Activated CD8-positive, alpha-beta memory T cell treated with anti-CD3 and anti-CD28 coated beads, Interleukin-2, amount 10 ng/mL, durations not matched to agents 7 days and 5 days (primary cell): ENCODE measurements around the gene PHKB. TPM values are rescaled to one million over a fixed set of nuclear protein-coding genes. Genes with fewer than 3 reads are reported as not detected.

Experiments
- ATAC-seq: fragments of 150-1000 bp; cut with Tn5 transposase; one replicate; pipeline ENCODE4 v1.10.0; 2021; ENCODE audit warnings: moderate library complexity
- CTCF ChIA-PET: fragments of 350-600 bp; sonication (Branson Sonifier 250); formaldehyde crosslinking; loops from one replicate; lab custom pipeline; 2021; ENCODE audit warnings: antibody characterized with exemption; lab: Charles Lee
- DNase-seq: peaks from one replicate; pipeline ENCODE4 v3.0.0-alpha.2; 2020
- H3K27ac Mint-ChIP-seq: one replicate; pipeline ENCODE4 v1.8.0; 2021; ENCODE audit warnings: mild to moderate bottlenecking, mixed read lengths
- H3K27me3 Mint-ChIP-seq: one replicate; pipeline ENCODE4 v1.8.0; 2021; ENCODE audit warnings: mixed read lengths
- H3K36me3 Mint-ChIP-seq: one replicate; pipeline ENCODE4 v1.8.0; 2021; ENCODE audit warnings: mild to moderate bottlenecking, mixed read lengths
- H3K4me1 Mint-ChIP-seq: one replicate; pipeline ENCODE4 v1.8.0; 2021; ENCODE audit warnings: mixed read lengths
- H3K4me3 Mint-ChIP-seq: one replicate; pipeline ENCODE4 v1.8.0; 2021; ENCODE audit warnings: mild to moderate bottlenecking, moderate library complexity, mixed read lengths
- H3K9me3 Mint-ChIP-seq: one replicate; pipeline ENCODE4 v1.8.0; 2022; ENCODE audit warnings: low read depth, mixed read lengths
- total RNA-seq, 2 experiments: library from RNA; stranded (reverse); gene quantifications; one replicate each; pipeline ENCODE4 v1.2.3, GENCODE V29; 2021

PHKB gene
- total RNA-seq, 2 experiments from 2014 or later = 33.7 to 35.7 TPM

DNA sequence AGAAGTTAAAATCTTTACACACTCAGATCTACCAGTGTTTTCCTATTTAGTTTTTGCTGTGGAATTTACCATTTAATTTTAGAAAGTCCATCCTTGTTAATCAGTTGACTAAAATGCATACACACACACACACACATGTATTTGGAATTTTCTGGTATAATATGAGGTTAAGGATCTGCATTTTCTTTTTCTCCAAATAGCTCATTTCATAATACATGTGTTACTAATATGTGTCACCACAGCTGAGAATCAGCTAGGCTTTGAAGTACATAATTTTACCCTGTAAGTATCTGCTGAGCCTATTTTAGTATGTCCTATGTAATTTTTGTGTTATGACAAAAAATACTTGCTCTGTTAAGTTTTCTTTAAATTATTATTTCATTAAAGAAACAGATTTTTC is 143.2 kb downstream of the PHKB start:
- DNase-seq (no peak), ATAC-seq (no peak)
- Mint-ChIP-seq H3K4me3 (no peak overlapping the region), H3K36me3 (peaks cover 18% of the 10 kb centered on the region), H3K9me3 (no peaks in the 10 kb centered on the region), H3K27ac (no peak overlapping the region), H3K27me3 (no peaks in the 10 kb centered on the region), H3K4me1 (no peaks in the 10 kb centered on the region)
- CTCF ChIA-PET = no interaction called here

- CTCF ChIA-PET = no interaction called here
- H3K4me3 Mint-ChIP-seq = no peak overlapping the region
- H3K27me3 Mint-ChIP-seq = no peaks in the 10 kb centered on the region
- no peak for ATAC-seq
- DNase-seq = no peak
- H3K9me3 Mint-ChIP-seq = no peaks in the 10 kb centered on the region
- no peak overlapping the region for H3K27ac Mint-ChIP-seq
- no peaks in the 10 kb centered on the region for H3K4me1 Mint-ChIP-seq
- H3K36me3 Mint-ChIP-seq = peaks cover 34% of the 10 kb centered on the region
Measured at GRCh38 chr16:47611042-47611441, 149.9 kb downstream of the PHKB start.

GRCh38 chr16:47611848-47612493 is 150.8 kb downstream of the PHKB start:
- Mint-ChIP-seq H3K27ac (no peak overlapping the region), H3K27me3 (no peaks in the 10 kb centered on the region), H3K4me1 (no peaks in the 10 kb centered on the region), H3K4me3 (no peak overlapping the region), H3K9me3 (no peaks in the 10 kb centered on the region), H3K36me3 (peaks cover 32% of the 10 kb centered on the region)
- CTCF ChIA-PET = no interaction called here
- no peak for ATAC-seq
- no peak for DNase-seq

GRCh38 chr16:47612711-47613110 is 151.6 kb downstream of the PHKB start:
- Mint-ChIP-seq H3K27me3 (no peaks in the 10 kb centered on the region), H3K9me3 (no peaks in the 10 kb centered on the region), H3K36me3 (peaks cover 30% of the 10 kb centered on the region), H3K27ac (no peak overlapping the region), H3K4me3 (no peak overlapping the region), H3K4me1 (no peaks in the 10 kb centered on the region)
- no peak for ATAC-seq
- DNase-seq = no peak
- CTCF ChIA-PET = no interaction called here

- CTCF ChIA-PET = no interaction called here
Measured at GRCh38 chr16:47613251-47613650, 152.1 kb downstream of the PHKB start.

GRCh38 chr16:47617732-47618131 is 156.6 kb downstream of the PHKB start:
- Mint-ChIP-seq H3K9me3 (no peaks in the 10 kb centered on the region), H3K4me1 (no peaks in the 10 kb centered on the region), H3K36me3 (peaks cover 3% of the 10 kb centered on the region), H3K4me3 (no peak overlapping the region), H3K27ac (no peak overlapping the region), H3K27me3 (no peaks in the 10 kb centered on the region)
- ATAC-seq = no peak
- no peak for DNase-seq
- CTCF ChIA-PET = no interaction called here

More at GRCh38 chr16:47613251-47613650, 152.1 kb downstream of the PHKB start:
- no peak overlapping the region for H3K27ac Mint-ChIP-seq
- no peaks in the 10 kb centered on the region for H3K4me1 Mint-ChIP-seq
- H3K4me3 Mint-ChIP-seq = no peak overlapping the region
- ATAC-seq (no peak), DNase-seq (no peak)
- H3K9me3 Mint-ChIP-seq = no peaks in the 10 kb centered on the region
- H3K27me3 Mint-ChIP-seq = no peaks in the 10 kb centered on the region
- H3K36me3 Mint-ChIP-seq = peaks cover 27% of the 10 kb centered on the region

- no peak for DNase-seq
- CTCF ChIA-PET = no interaction called here
- ATAC-seq = no peak
- Mint-ChIP-seq H3K4me3 (no peak overlapping the region), H3K9me3 (peaks cover 2% of the 10 kb centered on the region), H3K4me1 (peaks cover 5% of the 10 kb centered on the region), H3K27ac (no peak overlapping the region), H3K36me3 (peaks cover 7% of the 10 kb centered on the region), H3K27me3 (no peaks in the 10 kb centered on the region)
Measured at GRCh38 chr16:47622451-47623176, 161.5 kb downstream of the PHKB start.

GRCh38 chr16:47624563-47624962 is 163.4 kb downstream of the PHKB start:
- H3K4me3 Mint-ChIP-seq = no peak overlapping the region
- peaks cover 2% of the 10 kb centered on the region for H3K9me3 Mint-ChIP-seq
- ATAC-seq = no peak
- no peaks in the 10 kb centered on the region for H3K27me3 Mint-ChIP-seq
- peaks cover 5% of the 10 kb centered on the region for H3K4me1 Mint-ChIP-seq
- H3K36me3 Mint-ChIP-seq = peaks cover 9% of the 10 kb centered on the region
- no peak for DNase-seq
- no peak overlapping the region for H3K27ac Mint-ChIP-seq
- CTCF ChIA-PET = no interaction called here

- CTCF ChIA-PET = no interaction called here
- DNase-seq (no peak), ATAC-seq (no peak)
- no peaks in the 10 kb centered on the region for H3K27me3 Mint-ChIP-seq
- no peak overlapping the region for H3K27ac Mint-ChIP-seq
- peaks cover 9% of the 10 kb centered on the region for H3K36me3 Mint-ChIP-seq
- H3K9me3 Mint-ChIP-seq = peaks cover 2% of the 10 kb centered on the region
- H3K4me1 Mint-ChIP-seq = peaks cover 5% of the 10 kb centered on the region
- H3K4me3 Mint-ChIP-seq = no peak overlapping the region
Measured at GRCh38 chr16:47625115-47625567, 164.0 kb downstream of the PHKB start.

GRCh38 chr16:47626246-47626645 is 165.1 kb downstream of the PHKB start:
- Mint-ChIP-seq H3K27me3 (no peaks in the 10 kb centered on the region), H3K4me3 (no peak overlapping the region), H3K4me1 (peaks cover 5% of the 10 kb centered on the region), H3K36me3 (peaks cover 11% of the 10 kb centered on the region), H3K9me3 (peaks cover 2% of the 10 kb centered on the region), H3K27ac (no peak overlapping the region)
- DNase-seq = no peak
- ATAC-seq = no peak
- CTCF ChIA-PET = no interaction called here

DNA sequence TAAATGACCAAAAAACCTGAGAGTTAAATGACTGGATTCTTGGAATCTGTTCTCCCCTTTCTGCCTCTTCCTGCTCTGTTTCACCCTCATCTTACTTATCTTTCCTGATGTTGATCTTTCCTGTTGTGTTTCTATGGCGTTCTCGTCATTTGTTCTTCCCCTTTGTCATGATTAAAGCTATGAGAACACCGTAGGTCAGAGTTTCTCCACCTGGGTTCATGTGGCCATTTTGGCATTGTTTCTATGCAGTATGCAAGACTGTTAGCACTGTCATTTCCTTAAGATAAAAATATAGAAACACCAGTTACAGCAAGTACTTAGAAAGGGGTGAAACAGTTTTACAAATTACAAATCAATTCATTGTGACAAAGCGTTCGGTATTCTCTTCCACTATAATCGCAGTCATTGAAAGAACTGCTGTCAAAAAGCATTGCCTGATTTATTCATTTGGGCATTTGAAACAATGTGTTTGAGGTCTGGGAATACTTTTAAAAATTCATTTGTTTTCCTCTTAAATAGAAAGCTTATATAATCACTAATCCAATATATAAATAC is 166.0 kb downstream of the PHKB start:
- peaks cover 5% of the 10 kb centered on the region for H3K4me1 Mint-ChIP-seq
- peaks cover 2% of the 10 kb centered on the region for H3K9me3 Mint-ChIP-seq
- no peak for ATAC-seq
- H3K4me3 Mint-ChIP-seq = no peak overlapping the region
- no peaks in the 10 kb centered on the region for H3K27me3 Mint-ChIP-seq
- peaks cover 11% of the 10 kb centered on the region for H3K36me3 Mint-ChIP-seq
- no peak overlapping the region for H3K27ac Mint-ChIP-seq
- CTCF ChIA-PET = no interaction called here
- DNase-seq = no peak

- no peak overlapping the region for H3K27ac Mint-ChIP-seq
- H3K4me1 Mint-ChIP-seq = peaks cover 5% of the 10 kb centered on the region
- peaks cover 2% of the 10 kb centered on the region for H3K9me3 Mint-ChIP-seq
- H3K36me3 Mint-ChIP-seq = peaks cover 11% of the 10 kb centered on the region
- ATAC-seq = no peak
- DNase-seq = no peak
- CTCF ChIA-PET = no interaction called here
- H3K27me3 Mint-ChIP-seq = no peaks in the 10 kb centered on the region
- no peak overlapping the region for H3K4me3 Mint-ChIP-seq
Measured at GRCh38 chr16:47627721-47628120, 166.6 kb downstream of the PHKB start.

DNA sequence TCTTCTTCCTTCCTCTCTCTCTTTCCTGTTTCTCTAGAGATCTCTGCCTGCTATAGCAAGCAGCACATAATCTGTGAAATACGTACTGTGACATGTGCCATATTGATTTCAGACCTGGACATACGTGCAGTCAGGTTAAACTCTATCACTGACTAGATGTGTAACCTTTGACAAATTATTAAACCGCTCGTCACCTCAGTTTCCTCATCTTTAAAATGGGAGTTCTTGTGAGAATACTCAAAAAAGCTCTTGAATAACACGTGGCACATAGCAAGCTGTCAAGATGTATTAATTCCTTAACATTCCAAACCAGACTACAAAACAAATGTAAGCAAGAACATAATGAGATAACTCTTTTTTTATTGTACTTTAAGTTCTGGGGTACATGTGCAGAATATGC is 170.0 kb downstream of the PHKB start:
- Mint-ChIP-seq H3K27ac (no peak overlapping the region), H3K4me1 (peaks cover 8% of the 10 kb centered on the region), H3K27me3 (no peaks in the 10 kb centered on the region), H3K36me3 (peaks cover 9% of the 10 kb centered on the region), H3K4me3 (no peak overlapping the region), H3K9me3 (peaks cover 2% of the 10 kb centered on the region)
- DNase-seq (no peak), ATAC-seq (no peak)
- CTCF ChIA-PET = no interaction called here

DNA sequence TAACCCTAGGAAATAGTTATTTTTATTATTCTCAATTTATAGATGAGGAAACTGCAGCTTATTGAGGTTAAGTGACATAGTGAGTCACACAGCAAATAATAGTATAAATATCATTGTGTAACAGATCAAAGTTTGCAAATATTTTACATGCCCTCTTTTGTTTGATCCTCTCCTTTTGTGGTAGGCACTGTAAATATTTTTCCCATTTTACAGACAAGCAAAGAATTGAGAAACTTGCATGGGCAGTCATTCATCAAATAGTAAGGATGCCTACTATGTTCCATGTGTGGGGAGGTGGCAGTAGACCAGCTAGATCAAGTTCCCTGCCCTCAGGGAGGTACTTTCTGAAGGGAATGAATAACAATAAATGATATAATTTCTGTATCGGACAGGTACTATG is 173.0 kb downstream of the PHKB start:
- CTCF ChIA-PET = interaction anchor here (1.3 kb wide), 1 partner anchor 28 kb away, joined by 3 read pairs; no protein-coding TSS in a partner anchor
- Mint-ChIP-seq H3K4me3 (no peak overlapping the region), H3K9me3 (no peaks in the 10 kb centered on the region), H3K27me3 (no peaks in the 10 kb centered on the region), H3K27ac (no peak overlapping the region), H3K4me1 (peaks cover 3% of the 10 kb centered on the region), H3K36me3 (peaks cover 8% of the 10 kb centered on the region)
- ATAC-seq (no peak), DNase-seq (no peak)
